ENCODE measurements around the gene ADAMTS12. TPM values are rescaled to one million over a fixed set of nuclear protein-coding genes. Genes with fewer than 3 reads are reported as not detected.

ADAMTS12 gene
- total and polyA plus RNA-seq, 9 of the 15 experiments (the other 6 are each of a cell fraction or from before 2014, with no cell fraction given), result 0.11 TPM; not detected in 8

DNA sequence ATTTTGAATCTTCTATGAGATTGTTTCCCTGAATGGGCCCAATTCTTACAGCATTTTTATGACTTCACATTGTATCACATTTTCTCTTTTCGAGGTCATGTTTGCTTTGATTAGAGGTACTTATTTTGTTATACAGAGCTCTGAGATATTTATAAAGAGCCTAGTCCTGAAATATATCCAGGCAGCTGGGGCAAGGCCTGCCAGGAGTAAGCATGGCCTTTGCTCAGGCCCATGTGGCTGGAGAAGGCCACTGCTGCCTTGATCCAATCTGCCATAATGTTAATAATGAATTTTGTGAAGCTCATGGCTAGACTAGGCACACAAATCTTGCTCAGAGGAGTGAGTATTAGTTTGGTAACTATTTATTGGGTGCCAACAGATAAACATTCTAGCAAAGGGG, 355.0 kb downstream of the ADAMTS12 start (continued):
- no peak for TF ChIP-seq TGIF2 (CRISPR knock-in tag; IDR thresholded peaks at IDR 0.05)
- TF ChIP-seq, protein P1, sequence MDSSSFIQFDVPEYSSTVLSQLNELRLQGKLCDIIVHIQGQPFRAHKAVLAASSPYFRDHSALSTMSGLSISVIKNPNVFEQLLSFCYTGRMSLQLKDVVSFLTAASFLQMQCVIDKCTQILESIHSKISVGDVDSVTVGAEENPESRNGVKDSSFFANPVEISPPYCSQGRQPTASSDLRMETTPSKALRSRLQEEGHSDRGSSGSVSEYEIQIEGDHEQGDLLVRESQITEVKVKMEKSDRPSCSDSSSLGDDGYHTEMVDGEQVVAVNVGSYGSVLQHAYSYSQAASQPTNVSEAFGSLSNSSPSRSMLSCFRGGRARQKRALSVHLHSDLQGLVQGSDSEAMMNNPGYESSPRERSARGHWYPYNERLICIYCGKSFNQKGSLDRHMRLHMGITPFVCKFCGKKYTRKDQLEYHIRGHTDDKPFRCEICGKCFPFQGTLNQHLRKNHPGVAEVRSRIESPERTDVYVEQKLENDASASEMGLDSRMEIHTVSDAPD (CRISPR knock-in tag; IDR thresholded peaks at IDR 0.05), result no peak
- TF ChIP-seq SPI1 (IDR thresholded peaks at IDR 0.05; ENCODE audit: borderline replicate concordance, low read depth, low read length), result no peak
- TF ChIP-seq DPF2 (IDR thresholded peaks at IDR 0.05), result no peak

DNA sequence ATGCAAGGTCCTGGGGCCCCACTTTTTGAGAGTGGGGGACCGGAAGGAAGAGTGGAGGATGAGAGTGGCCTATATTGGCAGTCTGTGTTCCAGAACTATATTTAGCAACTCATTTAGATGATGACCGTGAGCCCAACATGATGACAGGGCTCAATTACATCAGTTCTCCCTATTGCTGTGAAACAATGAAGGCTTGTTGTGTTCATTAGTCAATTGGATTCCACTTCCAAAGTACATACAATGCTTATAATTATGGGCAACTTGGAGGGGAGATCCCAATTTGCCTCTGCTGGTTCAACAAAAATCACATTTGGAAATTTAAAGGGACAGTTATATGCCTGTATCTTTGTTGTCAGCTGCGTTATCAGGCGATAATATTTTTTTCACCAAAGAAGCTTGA, 360.0 kb downstream of the ADAMTS12 start:
- TF ChIP-seq LCOR (CRISPR knock-in tag; IDR thresholded peaks at IDR 0.05) (no peak), ZNF23 (CRISPR knock-in tag; IDR thresholded peaks at IDR 0.05) (no peak), HNRNPLL (IDR thresholded peaks at IDR 0.05; ENCODE audit: low read depth, low read length, poor library complexity, severe bottlenecking) (no peak), ZNF408 (CRISPR knock-in tag; IDR thresholded peaks at IDR 0.05; ENCODE audit: low read depth) (no peak), KDM4B (IDR thresholded peaks at IDR 0.05; ENCODE audit: borderline replicate concordance in 2 of 2, low read depth in 1 of 2) (no peak), POLR2AphosphoS2 (IDR thresholded peaks at IDR 0.05; ENCODE audit: low read length) (no peak), TEAD1 (CRISPR knock-in tag; IDR thresholded peaks at IDR 0.05) (no peak), DNMT1 (IDR thresholded peaks at IDR 0.05) (no peak)
- FAIRE-seq, result no peak
- no peak for DNase-seq (ENCODE audit: extremely low read depth in 1 of 4, low spot score in 3 of 4)
- in situ Hi-C loops (cut with MboI) (no loop called here), intact Hi-C loops (cut with micrococcal nuclease) (no loop called here)
- Histone ChIP-seq H4K20me1 (replicated peaks; ENCODE audit: control insufficient read depth, insufficient read depth, low read length) (no peaks in the 10 kb centered on the region), H3K27me3 (ENCODE audit: control insufficient read depth in 2 of 2, insufficient read depth in 2 of 2, low read length in 2 of 2) (peaks cover 0 to 8% of the 10 kb centered on the region in 2 experiments; a peak in 1 of 5 replicates), H3K27ac (ENCODE audit: extremely low read depth, low read depth, low read length) (no peak overlapping the region), H3K4me1 (replicated peaks in 1 of 2; ENCODE audit: control insufficient read depth in 2 of 2, insufficient read depth in 2 of 2, low read length in 2 of 2) (no peaks in the 10 kb centered on the region), H2AFZ (ENCODE audit: low read depth, low read length) (no peak overlapping the region), H3K4me3 (no peak overlapping the region), H3K9me3 (replicated peaks; ENCODE audit: control insufficient read depth, insufficient read depth, low read depth, low read length) (no peaks in the 10 kb centered on the region), H3K4me2 (ENCODE audit: insufficient read depth, low read length) (no peak overlapping the region), H3K9me1 (ENCODE audit: control insufficient read depth, insufficient read depth, low read length) (no peaks in the 10 kb centered on the region), H3K79me2 (ENCODE audit: control insufficient read depth, insufficient read depth, low read length) (no peaks in the 10 kb centered on the region), H3K36me3 (ENCODE audit: control insufficient read depth, insufficient read depth, low read length) (no peaks in the 10 kb centered on the region), H3K9ac (ENCODE audit: insufficient read depth in 1 of 2, low read depth in 2 of 2, low read length in 2 of 2) (no peak overlapping the region)
- ChIA-PET CTCF (ENCODE audit: low intra/inter-chr PET ratio) (no interaction called here), POLR2A (interaction anchor here (0.8 kb wide), 1 partner anchor 40 kb away, joined by 3 read pairs; no protein-coding TSS in a partner anchor)
- no TSS peak for BruUV-seq (replicated peaks)
- WGBS (ENCODE audit: insufficient coverage, low coverage, missing lambda C conversion rate), result 2% methylated on average over 4 of the region's 4 CpGs
- no peak for ATAC-seq
